Osteoblast (primary cell): Measurements from ENCODE around the gene SLC12A3. TPM values are rescaled to one million over a fixed set of nuclear protein-coding genes. Genes with fewer than 3 reads are reported as not detected.

ENCODE experiments used
- DNase-seq: peaks from one replicate; pipeline ENCODE4 v3.0.0; 2011; ENCODE audit warnings: low spot score, mixed read lengths; ENCODE audit not compliant: insufficient read length; ENCODE audit errors: missing footprints
- H2AFZ ChIP-seq: 2 replicates; pipeline ENCODE4 v1.6.0; 2011; ENCODE audit warnings: mild to moderate bottlenecking, low read length
- H3K27ac ChIP-seq: 2 replicates; pipeline ENCODE4 v1.5.1; 2011; ENCODE audit warnings: mild to moderate bottlenecking, low read depth, low read length, moderate library complexity
- H3K27me3 ChIP-seq: 2 replicates; pipeline ENCODE4 v1.6.0; 2012; ENCODE audit warnings: mild to moderate bottlenecking, control low read depth, inconsistent platforms, low read length, moderate library complexity; ENCODE audit not compliant: insufficient read depth
- H3K36me3 ChIP-seq: 2 replicates; pipeline ENCODE4 v1.5.1; 2011; ENCODE audit warnings: mild to moderate bottlenecking, low read length, control low read depth, moderate library complexity; ENCODE audit not compliant: insufficient read depth
- H3K4me1 ChIP-seq: 2 replicates; pipeline ENCODE4 v1.5.1; 2011; ENCODE audit warnings: mild to moderate bottlenecking, low read length, control low read depth, moderate library complexity; ENCODE audit not compliant: insufficient read depth
- H3K4me2 ChIP-seq: 2 replicates; pipeline ENCODE4 v1.6.0; 2011; ENCODE audit warnings: mild to moderate bottlenecking, low read length; ENCODE audit not compliant: insufficient read depth
- H3K4me3 ChIP-seq: fragments of 200-600 bp; sonication (generic); 3 replicates; pipeline ENCODE4 v1.5.1; 2012; ENCODE audit warnings: mild to moderate bottlenecking, low read length, inconsistent platforms; ENCODE audit not compliant: insufficient read depth
- H3K79me2 ChIP-seq: 2 replicates; pipeline ENCODE4 v1.6.0; 2012; ENCODE audit warnings: mild to moderate bottlenecking, low read length, control low read depth, inconsistent platforms; ENCODE audit not compliant: insufficient read depth
- H3K9me3 ChIP-seq: 2 replicates; pipeline ENCODE4 v1.5.1; 2011; ENCODE audit warnings: low read depth, low read length, control low read depth
- H4K20me1 ChIP-seq: 2 replicates; pipeline ENCODE4 v1.6.0; 2012; ENCODE audit warnings: mild to moderate bottlenecking, low read length, control low read depth; ENCODE audit not compliant: insufficient read depth
- total RNA-seq: library from RNA; depleted of rRNA; stranded (reverse); fragments of >200 nt; gene quantifications from 2 replicates; pipeline ENCODE4 v1.2.3, GENCODE V29; 2012
- TF ChIP-seq, protein P1 (sequence below): IDR thresholded peaks from 2 replicates; pipeline ENCODE4 v1.5.1; 2011; ENCODE audit warnings: mild to moderate bottlenecking, low read depth, low read length, moderate library complexity; ENCODE audit errors: extremely low read depth

SLC12A3 gene
- total RNA-seq, 1 donor = not detected

GRCh38 chr16:56838622-56839337, 26.2 kb upstream of the SLC12A3 start:
- Histone ChIP-seq H3K4me3 (no peak overlapping the region), H3K27me3 (no peaks in the 10 kb centered on the region), H4K20me1 (no peaks in the 10 kb centered on the region), H3K36me3 (peaks cover 58% of the 10 kb centered on the region), H3K9me3 (no peaks in the 10 kb centered on the region), H3K4me1 (peaks cover 3% of the 10 kb centered on the region), H3K27ac (no peak overlapping the region), H2AFZ (no peak overlapping the region), H3K4me2 (no peak overlapping the region), H3K79me2 (no peaks in the 10 kb centered on the region)
- no peak for DNase-seq
- TF ChIP-seq, protein P1, sequence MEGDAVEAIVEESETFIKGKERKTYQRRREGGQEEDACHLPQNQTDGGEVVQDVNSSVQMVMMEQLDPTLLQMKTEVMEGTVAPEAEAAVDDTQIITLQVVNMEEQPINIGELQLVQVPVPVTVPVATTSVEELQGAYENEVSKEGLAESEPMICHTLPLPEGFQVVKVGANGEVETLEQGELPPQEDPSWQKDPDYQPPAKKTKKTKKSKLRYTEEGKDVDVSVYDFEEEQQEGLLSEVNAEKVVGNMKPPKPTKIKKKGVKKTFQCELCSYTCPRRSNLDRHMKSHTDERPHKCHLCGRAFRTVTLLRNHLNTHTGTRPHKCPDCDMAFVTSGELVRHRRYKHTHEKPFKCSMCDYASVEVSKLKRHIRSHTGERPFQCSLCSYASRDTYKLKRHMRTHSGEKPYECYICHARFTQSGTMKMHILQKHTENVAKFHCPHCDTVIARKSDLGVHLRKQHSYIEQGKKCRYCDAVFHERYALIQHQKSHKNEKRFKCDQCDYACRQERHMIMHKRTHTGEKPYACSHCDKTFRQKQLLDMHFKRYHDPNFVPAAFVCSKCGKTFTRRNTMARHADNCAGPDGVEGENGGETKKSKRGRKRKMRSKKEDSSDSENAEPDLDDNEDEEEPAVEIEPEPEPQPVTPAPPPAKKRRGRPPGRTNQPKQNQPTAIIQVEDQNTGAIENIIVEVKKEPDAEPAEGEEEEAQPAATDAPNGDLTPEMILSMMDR = no peak

DNA sequence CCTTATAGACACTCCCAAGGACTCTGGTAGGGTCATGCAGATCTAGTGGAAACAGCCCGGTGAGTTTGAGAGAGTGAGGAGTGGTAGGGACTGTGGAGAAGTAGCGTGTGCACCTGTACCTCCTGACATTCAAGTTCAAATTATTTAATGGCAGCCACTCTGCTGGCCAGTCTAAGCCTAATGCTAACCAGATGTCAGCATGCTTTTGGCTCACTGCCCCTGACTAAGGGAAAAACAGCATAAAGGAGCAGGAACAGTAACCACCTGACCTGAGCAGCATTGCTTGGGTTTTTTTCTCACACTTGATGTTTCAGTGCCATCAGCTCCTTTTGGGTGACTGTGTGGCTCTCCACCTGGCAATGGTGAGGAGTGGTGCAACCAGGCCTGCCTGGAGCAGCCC, 23.8 kb upstream of the SLC12A3 start:
- TF ChIP-seq, protein P1 = no peak
- H3K36me3 ChIP-seq = peaks cover 45% of the 10 kb centered on the region

GRCh38 chr16:56841659-56842058, 23.3 kb upstream of the SLC12A3 start:
- no peak overlapping the region for H2AFZ ChIP-seq
- H3K27me3 ChIP-seq = no peaks in the 10 kb centered on the region
- H4K20me1 ChIP-seq = no peaks in the 10 kb centered on the region
- H3K4me3 ChIP-seq = no peak overlapping the region
- peaks cover 45% of the 10 kb centered on the region for H3K36me3 ChIP-seq
- TF ChIP-seq, protein P1 = no peak
- no peaks in the 10 kb centered on the region for H3K79me2 ChIP-seq
- DNase-seq = no peak
- H3K27ac ChIP-seq = no peak overlapping the region
- H3K4me2 ChIP-seq = no peak overlapping the region
- peaks cover 3% of the 10 kb centered on the region for H3K4me1 ChIP-seq
- H3K9me3 ChIP-seq = no peaks in the 10 kb centered on the region

More for the DNA sequence above, 23.8 kb upstream of the SLC12A3 start:
- no peak for DNase-seq
- H3K9me3 ChIP-seq = no peaks in the 10 kb centered on the region
- H3K27me3 ChIP-seq = no peaks in the 10 kb centered on the region
- no peaks in the 10 kb centered on the region for H4K20me1 ChIP-seq
- peaks cover 3% of the 10 kb centered on the region for H3K4me1 ChIP-seq
- H3K27ac ChIP-seq = no peak overlapping the region
- H3K79me2 ChIP-seq = no peaks in the 10 kb centered on the region
- H2AFZ ChIP-seq = no peak overlapping the region
- no peak overlapping the region for H3K4me2 ChIP-seq
- H3K4me3 ChIP-seq = no peak overlapping the region

- no peak overlapping the region for H3K4me2 ChIP-seq
- H2AFZ ChIP-seq = no peak overlapping the region
- no peaks in the 10 kb centered on the region for H4K20me1 ChIP-seq
- no peaks in the 10 kb centered on the region for H3K9me3 ChIP-seq
- TF ChIP-seq, protein P1 = no peak
- peaks cover 6% of the 10 kb centered on the region for H3K4me1 ChIP-seq
- no peaks in the 10 kb centered on the region for H3K79me2 ChIP-seq
- H3K27ac ChIP-seq = no peak overlapping the region
- H3K27me3 ChIP-seq = no peaks in the 10 kb centered on the region
- peaks cover 44% of the 10 kb centered on the region for H3K36me3 ChIP-seq
- H3K4me3 ChIP-seq = no peak overlapping the region
- no peak for DNase-seq
Measured at GRCh38 chr16:56842133-56842532, 22.9 kb upstream of the SLC12A3 start.
